ENCODE results near the gene S100A5.
A peak's percentile ranks its signal among the peaks of the same experiment; 100 is the strongest.

S100A5 gene

DNA sequence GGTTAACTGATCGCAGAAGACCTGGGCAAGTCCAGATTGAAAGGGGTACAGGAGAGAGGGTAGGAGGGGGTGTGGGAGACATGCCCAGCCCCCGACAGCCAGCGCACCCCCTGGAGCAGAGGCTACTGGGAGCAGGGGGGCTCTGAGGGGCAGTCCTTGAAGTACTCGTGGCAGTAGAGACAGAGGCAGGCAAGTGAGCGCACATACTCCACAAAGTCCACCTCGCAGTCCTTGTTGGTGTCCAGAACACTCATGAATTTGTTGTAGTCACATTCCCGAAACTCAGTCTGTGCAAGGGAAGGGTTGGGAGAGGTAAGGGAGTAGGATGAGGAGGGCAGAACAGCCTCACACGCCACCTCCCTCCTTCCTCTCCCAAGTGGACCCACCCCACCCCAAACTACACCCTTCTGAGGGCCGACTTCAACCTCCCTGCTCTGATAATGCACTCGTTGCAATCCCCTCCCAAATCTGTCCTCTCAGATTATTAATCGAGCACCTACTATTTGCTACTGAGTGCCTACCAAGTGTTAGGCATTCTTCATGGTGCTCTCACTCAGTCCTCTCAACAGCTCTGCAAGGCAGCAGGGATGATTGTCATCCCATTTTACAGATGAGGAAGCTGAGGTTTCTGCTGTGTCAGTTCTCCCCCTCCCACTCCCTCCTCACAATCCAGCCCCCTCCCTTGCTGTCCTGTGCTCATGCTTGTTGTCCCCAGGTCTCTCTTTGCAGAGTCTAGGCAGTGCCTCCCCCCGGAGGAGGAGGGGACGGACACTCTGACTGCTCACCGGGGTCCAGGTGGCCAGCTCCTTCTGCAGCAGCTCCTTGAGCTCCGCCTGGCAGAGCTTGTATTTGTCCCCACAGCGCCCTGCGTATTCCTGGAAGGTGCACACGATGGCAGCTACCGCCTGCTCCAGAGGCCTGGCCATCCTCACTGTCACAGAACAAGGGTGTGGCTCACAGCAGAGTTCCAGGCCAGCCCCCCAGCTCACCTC lies 7.1 kb upstream of the S100A5 start:
- DNase-seq (ENCODE audit: low read depth), result no peak

DNA sequence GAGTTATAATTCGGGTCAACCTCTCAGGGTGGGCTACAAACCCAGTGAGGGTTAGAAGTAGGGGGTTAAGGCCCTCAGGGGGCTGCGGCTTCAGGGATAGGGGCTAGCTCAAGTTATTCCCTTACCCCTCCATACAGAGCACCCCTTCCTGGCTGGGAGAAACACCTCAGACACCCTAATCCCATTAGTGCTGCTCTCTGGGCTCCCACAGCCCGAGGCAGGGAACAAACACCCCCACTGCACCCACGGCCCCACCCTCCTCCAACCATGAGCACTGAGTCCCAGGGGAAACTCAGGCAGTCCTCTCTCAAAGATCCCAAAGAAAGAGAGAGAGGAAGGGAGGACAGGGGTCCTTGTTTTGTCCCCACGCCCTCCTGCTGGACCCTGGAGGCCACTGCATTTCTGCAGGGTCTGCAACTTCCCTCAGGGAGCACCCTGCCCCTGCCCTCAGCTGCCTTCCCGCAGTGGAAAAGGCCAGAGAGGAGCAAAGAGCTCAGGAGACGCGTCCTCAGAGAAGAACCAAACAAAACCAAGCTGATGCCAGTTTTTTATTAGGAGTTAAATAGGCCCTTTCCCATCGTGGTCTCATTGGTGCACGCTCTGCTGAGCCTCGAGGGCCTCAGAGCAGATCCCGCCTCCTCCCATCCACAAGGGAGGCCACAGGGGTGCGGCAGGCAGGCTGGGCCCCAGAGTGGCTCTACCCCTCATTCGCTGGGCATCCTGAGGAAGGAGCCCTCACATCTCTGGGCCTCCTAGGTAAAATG lies 6.2 kb upstream of the S100A5 start:
- no peak for DNase-seq (ENCODE audit: low read depth)

DNA sequence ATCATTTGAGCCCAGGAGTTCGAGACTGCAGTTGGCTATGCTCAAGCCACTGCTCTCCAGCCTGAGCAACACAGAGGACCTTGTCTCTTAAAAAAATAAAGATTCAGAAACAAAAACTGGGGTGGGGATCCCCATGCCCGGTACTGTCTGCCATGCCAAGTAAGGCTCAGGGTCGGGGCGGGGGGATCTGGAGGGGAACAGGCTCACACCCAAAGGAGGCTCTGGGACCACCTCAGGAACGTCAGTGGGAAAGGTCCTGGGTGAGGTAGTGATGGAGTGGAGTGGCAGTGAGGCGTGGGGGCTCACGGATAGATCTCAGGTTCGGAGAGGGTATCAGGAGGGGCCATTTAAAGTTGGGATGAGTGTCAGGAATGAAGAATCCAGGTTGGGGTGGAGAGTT lies 5.6 kb upstream of the S100A5 start:
- no peak for DNase-seq (ENCODE audit: low read depth)

DNA sequence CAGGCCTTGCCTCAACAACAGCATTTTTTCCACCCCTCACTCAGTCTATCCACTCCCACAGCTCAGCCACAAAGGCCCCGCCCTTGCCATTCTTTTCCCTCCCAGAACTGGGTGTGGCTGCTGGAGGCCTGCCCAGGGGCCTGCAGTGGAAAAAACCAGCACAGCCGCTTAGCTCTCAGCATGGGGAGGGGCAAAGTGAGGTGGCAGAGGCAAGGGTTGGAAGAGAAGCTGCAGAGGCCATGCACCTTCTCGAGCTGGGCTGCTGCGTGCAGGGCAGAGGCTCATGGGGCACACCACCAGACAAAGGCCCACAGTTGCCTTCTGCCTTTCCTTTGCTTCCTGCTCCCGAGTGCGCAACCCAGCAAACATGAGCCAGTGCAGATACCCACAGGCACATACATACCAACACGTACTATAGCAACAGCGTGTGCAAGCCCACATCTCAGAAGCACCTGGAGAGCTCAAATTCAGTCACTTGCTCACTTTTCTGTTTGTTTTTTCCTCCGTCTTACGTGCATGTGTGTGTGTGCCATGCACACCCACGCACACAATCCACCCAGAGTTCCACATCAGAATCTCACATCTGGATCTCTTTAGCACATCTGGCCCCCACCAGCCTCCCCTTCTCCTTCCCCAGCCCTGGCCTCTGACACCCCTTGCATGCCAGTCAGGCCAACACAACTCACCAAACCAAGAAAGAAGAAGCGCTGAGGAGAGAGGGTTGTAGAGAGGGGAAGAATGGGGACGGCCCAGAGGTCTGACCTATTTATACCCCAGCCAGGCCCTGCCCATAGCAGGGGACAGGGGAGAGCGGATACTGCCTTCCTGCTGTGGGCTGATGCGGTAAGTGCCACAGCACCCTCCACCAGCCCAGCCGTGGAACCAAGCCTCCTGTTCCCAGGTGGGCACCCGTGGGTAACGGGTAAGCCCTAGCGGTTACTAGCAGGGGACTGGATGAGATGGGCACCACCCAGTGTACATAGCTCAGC lies 4.6 kb upstream of the S100A5 start, which contains the start of gene S100A4:
Gene S100A4 (minus strand): TSS at position 740 of the 989 bp plus-strand sequence. CDS start 1,012 bp downstream, outside the sequence.
- DNase-seq (ENCODE audit: low read depth), result peak; percentile 76

DNA sequence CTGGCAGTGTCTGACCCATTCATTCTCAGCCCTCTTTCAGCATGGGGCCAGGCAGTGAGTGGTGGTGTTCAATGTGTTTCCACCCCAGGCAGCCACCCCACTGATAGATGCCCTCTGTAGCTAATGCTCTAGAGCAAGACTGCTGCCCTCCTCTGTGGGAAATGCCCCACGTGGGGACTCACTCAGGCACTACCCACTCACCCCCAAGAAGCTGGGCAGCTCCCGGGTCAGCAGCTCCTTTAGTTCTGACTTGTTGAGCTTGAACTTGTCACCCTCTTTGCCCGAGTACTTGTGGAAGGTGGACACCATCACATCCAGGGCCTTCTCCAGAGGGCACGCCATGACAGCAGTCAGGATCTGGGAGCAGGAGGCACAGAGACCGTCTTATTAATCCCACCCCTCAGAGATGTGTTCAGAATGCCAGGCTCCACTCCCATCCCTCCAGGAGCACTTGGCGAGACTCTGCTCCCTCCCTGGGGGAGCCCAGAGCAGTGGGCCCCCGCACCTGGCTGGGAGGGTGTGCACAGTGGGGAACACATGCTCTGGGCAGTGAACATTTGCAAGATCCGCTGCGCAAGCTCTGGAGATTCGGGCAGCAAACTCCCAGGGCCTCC lies 3.8 kb upstream of the S100A5 start:
- no peak for DNase-seq (ENCODE audit: low read depth)

DNA sequence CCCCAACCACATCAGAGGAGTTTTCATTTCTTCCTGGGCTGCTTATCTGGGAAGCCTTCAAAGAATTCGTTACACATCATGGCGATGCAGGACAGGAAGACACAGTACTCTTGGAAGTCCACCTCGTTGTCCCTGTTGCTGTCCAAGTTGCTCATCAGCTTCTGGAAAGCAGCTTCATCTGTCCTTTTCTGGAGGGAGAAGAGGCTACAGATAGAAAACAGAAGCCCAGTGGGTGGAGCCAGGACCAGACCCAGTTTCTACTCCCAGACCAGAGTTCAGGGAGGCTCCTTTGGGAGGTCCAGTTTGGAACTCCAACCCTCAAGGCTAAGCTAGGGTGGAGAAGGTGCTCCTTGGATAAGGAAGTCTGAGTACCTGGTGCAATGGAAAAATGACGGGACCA lies 3.0 kb upstream of the S100A5 start:
- no peak for DNase-seq (ENCODE audit: low read depth)

DNA sequence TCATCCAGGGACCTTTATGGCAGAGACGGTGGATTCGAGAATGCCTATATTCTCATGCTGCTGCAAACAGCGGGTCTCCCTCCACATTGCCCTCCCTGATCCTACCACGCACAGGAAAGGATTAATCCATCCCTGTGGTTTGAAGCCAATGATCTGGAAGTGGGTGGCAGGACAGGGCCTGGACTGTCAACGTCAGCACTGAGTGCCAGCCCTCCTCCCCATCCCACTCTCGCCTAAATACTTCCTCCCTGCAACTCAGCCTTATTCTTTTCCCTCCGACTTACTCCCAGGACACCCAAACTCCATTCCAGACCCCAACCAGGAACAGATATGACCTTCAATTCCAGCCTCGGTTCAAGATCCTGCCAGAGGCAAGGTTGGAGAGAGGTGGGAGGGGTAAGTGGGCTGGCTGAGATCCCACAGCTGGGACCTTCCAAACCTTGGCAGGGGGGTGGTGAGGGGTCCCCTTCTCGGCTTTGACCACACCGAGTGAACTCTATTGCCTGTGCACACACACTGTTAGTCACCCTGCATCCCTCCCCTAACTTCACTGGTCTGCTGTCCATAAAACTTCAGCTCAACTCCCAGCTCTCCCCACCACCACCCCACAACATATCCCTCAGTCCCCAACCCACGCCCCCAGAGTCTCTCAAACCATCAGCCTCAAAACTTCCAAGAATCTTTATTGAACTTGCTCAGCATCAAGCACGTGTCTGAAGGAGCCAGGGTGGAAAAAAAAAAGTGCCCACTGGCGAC lies 2.4 kb upstream of the S100A5 start:
- no peak for DNase-seq (ENCODE audit: low read depth)

DNA sequence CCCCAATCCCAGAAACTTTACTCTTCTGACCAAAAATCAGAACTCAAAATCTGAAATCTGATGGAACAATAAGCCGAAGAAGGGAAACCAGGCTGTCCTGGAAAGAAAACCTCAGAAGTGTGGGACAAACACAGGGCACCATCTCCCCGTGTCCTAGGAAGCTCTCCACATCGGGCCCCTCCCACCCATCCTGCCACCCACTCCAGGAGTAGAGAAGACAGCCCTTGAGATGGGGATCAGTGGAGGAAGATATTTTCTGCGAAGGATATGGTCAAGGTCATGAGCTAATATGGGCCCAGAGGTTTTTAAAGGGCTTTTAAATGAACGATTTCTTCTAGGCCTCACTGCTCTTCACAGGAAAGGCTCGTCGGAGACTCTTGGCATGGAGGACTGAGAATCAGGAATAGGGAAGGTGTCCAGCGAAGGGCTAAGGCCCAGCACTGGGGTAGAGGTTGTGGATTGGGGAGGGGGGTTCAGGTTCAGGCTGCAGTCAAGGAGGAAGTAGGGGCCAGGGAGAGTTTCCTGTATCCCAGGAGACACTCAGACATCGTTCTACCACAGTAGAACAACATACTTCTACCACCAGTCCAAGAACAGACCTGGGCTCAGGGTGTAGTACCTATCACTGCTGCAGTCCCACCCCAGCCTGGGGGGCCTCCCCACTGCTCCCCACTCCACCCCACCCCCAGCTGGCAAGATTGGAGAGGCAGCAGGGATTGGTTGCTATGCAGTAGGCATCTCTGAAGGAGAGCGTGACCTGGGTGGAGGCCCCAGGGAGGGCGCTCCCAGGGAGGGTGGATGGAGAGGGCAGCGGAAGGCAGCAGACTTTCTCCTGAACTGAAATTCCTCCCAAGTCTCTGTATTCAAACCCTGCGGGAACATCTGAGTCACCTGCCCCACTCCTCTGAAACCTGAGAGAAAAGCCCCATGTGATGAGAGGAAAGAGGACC lies 1.2 kb upstream of the S100A5 start:
- no peak for DNase-seq (ENCODE audit: low read depth)

DNA sequence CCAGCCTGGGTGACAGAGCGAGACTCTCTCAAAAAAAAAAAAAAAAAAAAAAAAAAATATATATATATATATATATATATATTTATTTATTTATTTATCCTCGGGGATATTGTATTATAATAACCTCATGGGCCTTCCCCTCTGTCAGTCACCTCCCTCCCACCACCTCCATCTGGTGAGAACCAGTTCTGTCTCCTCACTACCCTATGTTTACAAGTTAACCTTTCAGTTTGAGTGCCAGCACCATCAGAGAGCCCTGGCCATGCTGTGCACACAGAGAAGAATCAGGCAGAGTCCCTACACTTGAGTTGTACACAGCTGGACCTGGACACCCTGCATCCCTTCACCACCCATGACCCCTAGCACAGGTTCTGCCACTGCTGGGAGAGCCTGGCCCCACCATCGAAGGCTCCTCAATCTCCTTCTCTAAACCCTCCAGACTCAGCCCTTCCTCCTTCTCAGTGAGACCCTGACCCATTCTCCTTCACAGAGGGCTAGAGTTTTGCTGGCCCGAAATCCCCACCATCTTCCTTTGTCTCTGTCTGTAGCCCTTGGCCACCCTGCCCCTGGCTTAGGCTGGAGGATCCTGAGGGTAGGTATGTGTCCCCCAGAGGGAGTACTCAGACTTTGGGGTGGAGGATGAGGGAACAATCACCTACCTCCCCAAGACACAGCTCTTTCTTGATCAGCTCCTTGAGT lies 1.2 kb downstream of the S100A5 start:
- DNase-seq (ENCODE audit: low read depth), result no peak

DNA sequence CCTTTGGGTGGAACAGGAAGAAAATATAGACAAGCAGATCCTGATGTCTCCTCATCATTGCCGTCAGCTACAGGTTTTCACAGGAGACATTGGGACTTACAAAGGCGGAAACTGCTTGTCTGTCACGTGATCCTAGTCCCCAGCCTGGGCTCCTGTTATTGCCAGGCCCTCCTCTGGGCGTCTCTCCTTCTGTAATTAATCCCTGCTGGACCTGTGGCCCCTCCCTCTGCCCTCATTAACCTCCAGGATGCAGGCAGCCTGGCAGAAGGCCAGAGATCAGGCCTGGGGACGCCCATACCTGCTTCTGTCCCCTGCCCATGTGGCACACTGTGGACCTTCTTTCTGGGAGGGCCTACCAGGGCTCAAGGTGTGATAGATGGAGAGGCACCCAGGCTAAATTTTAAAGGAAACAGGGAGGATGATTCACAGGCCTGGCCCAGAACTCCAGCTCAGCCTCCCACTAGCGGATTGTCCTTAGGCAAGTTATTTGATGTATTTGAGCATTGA lies 2.4 kb downstream of the S100A5 start:
- DNase-seq (ENCODE audit: low read depth), result no peak

DNA sequence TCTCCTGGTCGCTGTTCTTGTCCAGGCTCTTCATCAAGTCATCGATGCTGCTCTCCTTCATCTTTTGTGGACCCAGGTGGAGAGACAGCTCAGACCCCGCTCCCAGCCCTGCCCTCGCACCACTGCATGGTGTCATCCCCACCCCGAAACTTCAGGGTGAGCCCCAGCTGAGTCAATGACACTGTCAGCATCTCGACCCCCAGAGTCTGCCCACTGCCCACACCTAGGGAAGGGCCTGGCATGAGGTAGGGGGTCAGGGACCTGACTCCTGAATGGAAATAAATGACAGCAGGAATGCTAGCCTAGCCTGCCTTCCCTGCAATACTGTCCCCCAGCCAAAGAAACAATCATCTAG lies 3.4 kb downstream of the S100A5 start:
- no peak for DNase-seq (ENCODE audit: low read depth)

DNA sequence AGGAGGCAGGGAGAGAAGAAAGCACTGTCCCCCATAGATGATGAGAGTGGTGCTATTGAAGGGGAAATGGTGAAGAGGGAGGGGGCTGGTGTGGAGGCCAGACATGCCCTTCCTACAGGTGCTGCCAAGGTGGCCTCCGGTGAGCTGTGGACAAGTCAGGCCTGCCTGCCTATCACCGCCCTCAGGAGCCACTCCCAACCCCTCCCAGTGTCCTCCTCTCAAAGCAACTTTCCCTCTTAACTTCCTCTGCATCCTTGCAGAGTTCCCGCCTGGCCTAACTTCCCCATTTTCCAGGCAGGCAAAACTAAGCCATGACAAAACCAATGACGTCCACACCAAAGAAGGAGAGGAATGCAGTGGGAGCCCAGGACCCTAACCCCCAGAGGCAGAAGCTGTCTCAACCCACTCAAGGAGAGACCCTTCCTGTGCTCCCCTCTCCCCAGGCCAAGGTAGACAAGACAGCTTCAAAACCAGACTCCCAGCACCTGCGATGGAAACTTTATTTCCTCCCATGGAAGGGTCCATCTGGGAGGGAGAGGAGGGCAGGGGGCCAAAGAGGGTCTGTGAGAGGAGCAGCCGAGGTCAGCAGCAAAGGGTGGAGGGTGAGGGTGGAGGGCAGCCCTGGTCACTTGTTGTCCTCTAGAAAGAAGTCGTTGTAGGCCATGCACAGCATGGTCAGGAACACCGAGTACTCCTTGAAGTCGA lies 3.9 kb downstream of the S100A5 start:
- DNase-seq (ENCODE audit: low read depth), result no peak

DNA sequence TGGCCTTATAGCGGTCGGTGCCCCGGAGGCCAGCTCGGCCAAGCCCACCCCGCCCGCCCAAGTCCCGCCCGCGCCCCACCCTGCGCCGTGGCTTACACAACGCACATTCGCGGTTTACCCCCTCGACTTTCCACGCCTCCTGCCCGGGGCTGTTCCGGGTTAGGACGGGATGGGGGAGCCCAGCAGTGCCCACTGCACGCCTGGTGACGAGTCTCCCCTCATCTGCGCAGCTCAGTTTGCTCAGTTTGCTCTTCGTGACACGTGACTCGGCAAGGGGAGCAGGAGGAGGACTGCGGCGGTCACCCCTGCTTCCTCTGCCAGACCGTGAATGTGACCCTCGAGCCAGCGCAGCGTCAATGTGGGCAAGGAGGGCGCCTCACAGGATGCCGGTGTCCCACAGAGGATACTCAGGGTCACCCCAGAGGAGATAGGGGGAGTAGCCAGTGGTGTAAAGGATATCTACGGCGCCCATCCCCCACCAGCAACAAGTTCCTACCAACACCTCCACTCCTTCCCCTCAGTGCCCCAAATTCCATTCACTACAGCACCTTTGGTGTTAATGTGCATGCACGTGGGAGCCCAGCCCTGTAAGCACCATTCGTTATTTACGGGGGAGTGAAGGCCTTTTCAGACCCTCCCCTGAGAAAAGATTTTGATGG lies 4.6 kb downstream of the S100A5 start:
- peak; percentile 69 for DNase-seq (ENCODE audit: low read depth)

DNA sequence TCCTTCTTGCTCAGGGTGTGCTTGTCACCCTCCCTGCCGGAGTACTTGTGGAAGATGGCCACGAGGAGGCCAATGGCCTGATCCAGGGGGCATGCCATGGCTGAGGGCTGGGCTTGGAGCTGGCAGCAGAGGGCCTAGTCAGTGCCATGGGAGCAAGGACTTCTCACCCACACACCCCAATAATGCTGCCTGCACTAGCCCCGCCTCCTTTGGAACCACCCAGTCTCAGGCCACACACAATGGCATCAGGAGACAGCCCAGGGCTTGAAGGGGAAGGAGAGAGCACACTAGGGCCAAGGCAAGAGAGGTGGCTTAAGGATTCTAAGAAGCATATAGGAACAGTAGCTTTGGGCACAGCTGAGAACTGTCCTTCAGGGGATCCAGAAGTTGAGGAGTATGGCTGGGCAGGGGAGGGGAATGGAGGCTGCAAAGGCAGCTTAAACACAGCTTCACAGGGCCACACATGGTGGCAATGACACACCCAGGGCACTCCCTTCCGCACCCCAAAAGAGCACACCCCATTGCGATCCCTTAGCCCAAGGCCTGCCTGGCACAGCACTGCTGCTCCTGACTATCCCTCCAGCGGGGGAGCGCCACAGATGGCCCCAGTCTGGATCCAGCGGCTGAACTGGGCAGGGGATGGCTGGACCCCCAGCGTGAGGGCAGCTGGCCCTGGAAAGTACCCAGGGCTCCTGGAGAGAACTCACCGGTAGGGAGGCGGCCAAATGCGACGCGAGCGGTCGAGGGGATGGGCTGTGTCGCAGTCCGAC lies 5.3 kb downstream of the S100A5 start, which contains the start of gene S100A6:
Gene S100A6 (minus strand): TSS at position 750 of the 770 bp plus-strand sequence. CDS start 652 bp downstream, at position 98.
- no peak for DNase-seq (ENCODE audit: low read depth)

DNA sequence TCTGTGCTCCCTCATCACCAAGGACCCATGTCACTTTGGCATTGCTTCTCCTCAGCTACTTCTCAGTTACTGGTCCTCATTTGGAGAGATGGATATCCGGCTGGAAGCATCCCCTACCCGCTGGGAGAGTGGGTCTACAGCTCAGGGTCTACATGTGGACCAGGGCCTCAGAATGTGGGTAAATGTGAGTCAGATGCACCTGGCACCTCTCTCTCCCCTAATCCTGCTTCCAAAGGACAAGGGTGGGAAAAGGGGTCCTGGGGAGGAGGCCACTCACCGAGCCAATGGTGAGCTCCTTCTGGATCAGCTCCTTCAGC lies 5.9 kb downstream of the S100A5 start:
- DNase-seq (ENCODE audit: low read depth), result no peak

DNA sequence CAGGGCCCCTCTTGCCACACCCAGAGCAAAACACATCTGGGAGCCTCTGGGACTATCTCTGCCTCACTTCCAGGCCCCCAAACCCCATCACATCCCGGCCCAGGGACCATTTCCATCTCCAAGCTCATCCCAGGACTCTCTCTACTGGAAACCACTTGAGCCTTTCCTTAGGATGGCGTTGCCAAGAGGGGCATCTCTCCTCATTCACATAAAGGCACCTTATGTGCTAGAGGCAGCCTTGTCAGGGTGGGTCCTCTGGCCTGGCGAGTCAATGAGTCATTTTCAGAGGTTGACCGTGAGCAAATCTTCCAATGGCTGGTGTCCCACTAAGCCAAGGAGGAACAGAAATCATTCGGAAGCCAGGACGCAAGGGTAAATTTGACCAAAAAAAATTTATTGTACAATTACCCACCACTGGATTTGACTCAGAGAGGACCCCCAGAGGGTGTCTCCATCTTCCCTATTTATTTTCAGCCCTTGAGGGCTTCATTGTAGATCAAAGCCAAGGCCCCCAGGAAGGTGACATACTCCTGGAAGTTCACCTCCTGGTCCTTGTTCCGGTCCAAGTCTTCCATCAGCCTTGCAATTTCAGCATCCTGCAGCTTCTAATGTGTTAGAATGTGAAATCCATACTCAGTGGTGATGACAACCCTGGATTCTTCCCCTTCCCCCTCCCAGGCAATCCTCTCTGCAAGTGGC lies 6.4 kb downstream of the S100A5 start:
- DNase-seq (ENCODE audit: low read depth), result no peak

All from stimulated activated CD8-positive, alpha-beta memory T cell treated with anti-CD3 and anti-CD28 coated beads, Interleukin-12 subunit alpha, Interleukin-12 subunit beta, amount 100 ng/mL, for 4 hours (primary cell).